Caco-2 (cell line): ENCODE data around the gene ADGRD1. TPM values are rescaled to one million over a fixed set of nuclear protein-coding genes. Genes with fewer than 3 reads are reported as not detected.

Experiments used
- BruUV-seq: library from RNA; stranded (reverse); fragments of 400-500 nt; replicated peaks from 2 replicates; lab custom pipeline; 2021; lab: Mats Ljungman, UMichigan
- CTCF ChIA-PET: fragments of 300-600 bp; sonication (Branson Sonifier 250); formaldehyde crosslinking; loops from one replicate; lab custom pipeline; 2022; ENCODE audit warnings: antibody characterized with exemption; lab: Charles Lee
- POLR2A ChIA-PET: fragments of 300-600 bp; sonication (Branson Sonifier 250); formaldehyde crosslinking; loops from one replicate; lab custom pipeline; 2022; ENCODE audit warnings: antibody characterized with exemption; lab: Charles Lee
- DNase-seq, 2 experiments: peaks; one replicate each; pipeline versions ENCODE4 v3.0.0 to v3.0.0-alpha.2; 2020 to 2022
- H3K27me3 ChIP-seq: replicated peaks from 2 replicates; pipeline ENCODE4 v1.6.0; 2011; ENCODE audit warnings: low read length; ENCODE audit not compliant: control insufficient read depth, insufficient read depth
- H3K36me3 ChIP-seq: 2 replicates; pipeline ENCODE4 v1.5.1; 2011; ENCODE audit warnings: low read length; ENCODE audit not compliant: control insufficient read depth, insufficient read depth
- H3K4me1 ChIP-seq: fragments of 250-450 bp; sonication (Bioruptor Pico); 2 replicates; pipeline ENCODE4 v1.5.1; 2020; ENCODE audit warnings: mild to moderate bottlenecking
- H3K4me3 ChIP-seq: 2 replicates; pipeline ENCODE4 v1.5.1; 2011; ENCODE audit warnings: low read depth, mild to moderate bottlenecking, control low read depth, low read length
- H3K9me3 ChIP-seq: fragments of 250-450 bp; sonication (Bioruptor Pico); 2 replicates; pipeline ENCODE4 v1.5.1; 2020; ENCODE audit warnings: mild to moderate bottlenecking, moderate library complexity
- H3K27ac Mint-ChIP-seq: one replicate; pipeline ENCODE4 v1.8.0; 2022; ENCODE audit warnings: mixed read lengths; ENCODE audit not compliant: unreplicated experiment
- H3K27me3 Mint-ChIP-seq: one replicate; pipeline ENCODE4 v1.8.0; 2022; ENCODE audit warnings: mixed read lengths; ENCODE audit not compliant: insufficient read depth, unreplicated experiment
- H3K36me3 Mint-ChIP-seq: one replicate; pipeline ENCODE4 v1.8.0; 2022; ENCODE audit warnings: mild to moderate bottlenecking, mixed read lengths; ENCODE audit not compliant: insufficient read depth, unreplicated experiment
- H3K4me1 Mint-ChIP-seq: one replicate; pipeline ENCODE4 v1.8.0; 2022; ENCODE audit warnings: low read depth, mixed read lengths; ENCODE audit not compliant: unreplicated experiment
- H3K4me3 Mint-ChIP-seq: one replicate; pipeline ENCODE4 v1.8.0; 2022; ENCODE audit warnings: mild to moderate bottlenecking, moderate library complexity, mixed read lengths; ENCODE audit not compliant: unreplicated experiment
- H3K9me3 Mint-ChIP-seq: one replicate; pipeline ENCODE4 v1.8.0; 2022; ENCODE audit warnings: mixed read lengths; ENCODE audit not compliant: unreplicated experiment
- intact Hi-C: fragments of 100-400 bp; cut with micrococcal nuclease; formaldehyde crosslinking; loops from one replicate; pipeline ENCODE4 v1.10.0; 2022; ENCODE audit not compliant: unreplicated experiment
- total RNA-seq: library from RNA; stranded (reverse); gene quantifications from 2 replicates; pipeline ENCODE4 v1.2.3, GENCODE V29; 2022
- TF ChIP-seq, protein P1 (sequence below), 2 experiments: fragments of 200-600 bp in 1 of 2; IDR thresholded peaks; 1 replicate in 1 of 2; 2 replicates in 1 of 2; pipeline versions ENCODE4 v1.5.1 to v1.8.0; 2011 to 2022; ENCODE audit warnings: antibody characterized with exemption in 1 of 2, control low read depth in 1 of 2, inconsistent platforms in 1 of 2, low read depth in 1 of 2, low read length in 1 of 2, mild to moderate bottlenecking in 1 of 2, moderate library complexity in 1 of 2; ENCODE audit not compliant: insufficient read depth in 1 of 2, severe bottlenecking in 1 of 2, unreplicated experiment in 1 of 2

The ADGRD1 gene
- total RNA-seq, 1 experiment from 2014 or later: 3.6 TPM

GRCh38 chr12:131012279-131013069 is 58.8 kb downstream of the ADGRD1 start:
- no TSS peak for BruUV-seq
- no peaks in the 10 kb centered on the region for H3K4me1 Mint-ChIP-seq
- H3K9me3 Mint-ChIP-seq: no peaks in the 10 kb centered on the region
- POLR2A ChIA-PET: no interaction called here
- no peaks in the 10 kb centered on the region for H3K27me3 ChIP-seq
- no peaks in the 10 kb centered on the region for H3K4me1 ChIP-seq
- no peak overlapping the region for H3K4me3 ChIP-seq
- CTCF ChIA-PET: no interaction called here
- peaks cover 7% of the 10 kb centered on the region for H3K27me3 Mint-ChIP-seq
- H3K36me3 Mint-ChIP-seq: no peaks in the 10 kb centered on the region
- no peaks in the 10 kb centered on the region for H3K9me3 ChIP-seq
- no peak overlapping the region for H3K27ac Mint-ChIP-seq
- intact Hi-C loops: no loop called here
- H3K4me3 Mint-ChIP-seq: no peak overlapping the region
- TF ChIP-seq, protein P1, sequence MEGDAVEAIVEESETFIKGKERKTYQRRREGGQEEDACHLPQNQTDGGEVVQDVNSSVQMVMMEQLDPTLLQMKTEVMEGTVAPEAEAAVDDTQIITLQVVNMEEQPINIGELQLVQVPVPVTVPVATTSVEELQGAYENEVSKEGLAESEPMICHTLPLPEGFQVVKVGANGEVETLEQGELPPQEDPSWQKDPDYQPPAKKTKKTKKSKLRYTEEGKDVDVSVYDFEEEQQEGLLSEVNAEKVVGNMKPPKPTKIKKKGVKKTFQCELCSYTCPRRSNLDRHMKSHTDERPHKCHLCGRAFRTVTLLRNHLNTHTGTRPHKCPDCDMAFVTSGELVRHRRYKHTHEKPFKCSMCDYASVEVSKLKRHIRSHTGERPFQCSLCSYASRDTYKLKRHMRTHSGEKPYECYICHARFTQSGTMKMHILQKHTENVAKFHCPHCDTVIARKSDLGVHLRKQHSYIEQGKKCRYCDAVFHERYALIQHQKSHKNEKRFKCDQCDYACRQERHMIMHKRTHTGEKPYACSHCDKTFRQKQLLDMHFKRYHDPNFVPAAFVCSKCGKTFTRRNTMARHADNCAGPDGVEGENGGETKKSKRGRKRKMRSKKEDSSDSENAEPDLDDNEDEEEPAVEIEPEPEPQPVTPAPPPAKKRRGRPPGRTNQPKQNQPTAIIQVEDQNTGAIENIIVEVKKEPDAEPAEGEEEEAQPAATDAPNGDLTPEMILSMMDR (IDR thresholded peaks at IDR 0.05; ENCODE audit: insufficient read depth in 1 of 2, low read depth in 1 of 2, low read length in 1 of 2, severe bottlenecking in 1 of 2, unreplicated experiment in 1 of 2): no peak
- DNase-seq: no peak
- H3K36me3 ChIP-seq: no peaks in the 10 kb centered on the region

DNA sequence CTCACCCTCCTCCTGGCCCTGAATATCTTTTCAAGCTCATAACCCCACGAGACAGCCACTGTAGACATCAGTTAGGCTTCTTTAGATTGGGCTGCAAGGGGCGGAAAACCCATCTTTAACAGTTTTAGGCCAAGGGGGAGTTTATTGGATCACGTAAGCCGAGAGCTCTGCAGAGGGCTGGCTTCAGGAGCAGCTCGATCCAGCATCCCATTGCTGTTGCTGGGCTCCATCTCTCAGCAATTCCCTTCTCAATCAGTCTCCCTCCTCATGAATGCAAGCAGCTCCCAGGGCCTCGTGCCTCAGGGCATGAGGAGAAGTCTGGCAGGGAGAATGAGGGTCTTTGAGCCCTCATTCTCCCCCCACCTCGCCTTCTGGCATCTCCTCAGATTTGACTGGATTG is 59.4 kb downstream of the ADGRD1 start:
- Histone ChIP-seq H3K27me3 (no peaks in the 10 kb centered on the region), H3K4me1 (no peaks in the 10 kb centered on the region), H3K9me3 (no peaks in the 10 kb centered on the region), H3K4me3 (no peak overlapping the region), H3K36me3 (no peaks in the 10 kb centered on the region)
- ChIA-PET POLR2A (no interaction called here), CTCF (no interaction called here)
- no peaks in the 10 kb centered on the region for H3K9me3 Mint-ChIP-seq
- no peaks in the 10 kb centered on the region for H3K36me3 Mint-ChIP-seq
- no peak overlapping the region for H3K27ac Mint-ChIP-seq
- no peak overlapping the region for H3K4me3 Mint-ChIP-seq
- BruUV-seq: no TSS peak
- TF ChIP-seq, protein P1 (IDR thresholded peaks at IDR 0.05; ENCODE audit: insufficient read depth in 1 of 2, low read depth in 1 of 2, low read length in 1 of 2, severe bottlenecking in 1 of 2, unreplicated experiment in 1 of 2): no peak
- no peaks in the 10 kb centered on the region for H3K4me1 Mint-ChIP-seq
- intact Hi-C loops: no loop called here
- peaks cover 9% of the 10 kb centered on the region for H3K27me3 Mint-ChIP-seq
- no peak for DNase-seq

- ChIA-PET POLR2A (no interaction called here), CTCF (no interaction called here)
- no peak for DNase-seq
- no peaks in the 10 kb centered on the region for H3K36me3 ChIP-seq
- TF ChIP-seq, protein P1 (IDR thresholded peaks at IDR 0.05; ENCODE audit: insufficient read depth in 1 of 2, low read depth in 1 of 2, low read length in 1 of 2, severe bottlenecking in 1 of 2, unreplicated experiment in 1 of 2): no peak
- no peaks in the 10 kb centered on the region for H3K27me3 ChIP-seq
- Mint-ChIP-seq H3K9me3 (no peaks in the 10 kb centered on the region), H3K4me3 (no peak overlapping the region), H3K27me3 (peaks cover 7% of the 10 kb centered on the region), H3K36me3 (no peaks in the 10 kb centered on the region), H3K4me1 (no peaks in the 10 kb centered on the region), H3K27ac (no peak overlapping the region)
- no peak overlapping the region for H3K4me3 ChIP-seq
- no TSS peak for BruUV-seq
- no peaks in the 10 kb centered on the region for H3K9me3 ChIP-seq
- intact Hi-C loops: no loop called here
- no peaks in the 10 kb centered on the region for H3K4me1 ChIP-seq
Observed at GRCh38 chr12:131014343-131014742, 60.6 kb downstream of the ADGRD1 start.
